SK-N-MC (cell line): ENCODE data around the gene PTGS2.

ENCODE experiments used
- DNase-seq: peaks from one replicate; pipeline ENCODE4 v3.0.0-alpha.2; 2011; ENCODE audit warnings: low read depth, low spot score
- H3K27ac ChIP-seq: fragments of 200-600 bp; sonication (generic); 2 replicates; pipeline ENCODE4 v1.5.1; 2016; ENCODE audit warnings: mixed run types
- H3K36me3 ChIP-seq: fragments of 200-600 bp; sonication (generic); 2 replicates; pipeline ENCODE4 v1.6.1; 2017; ENCODE audit warnings: antibody characterized with exemption, low read length, mixed read lengths; ENCODE audit not compliant: insufficient read depth
- H3K4me3 ChIP-seq: fragments of 200-600 bp; sonication (generic); 2 replicates; pipeline ENCODE4 v1.5.1; 2016
- H3K9ac ChIP-seq: fragments of 200-600 bp; sonication (generic); 2 replicates; pipeline ENCODE4 v1.8.0; 2017; ENCODE audit warnings: mixed run types, mixed read lengths; ENCODE audit not compliant: insufficient read length
- H3K9me3 ChIP-seq: fragments of 200-600 bp; sonication (generic); 2 replicates; pipeline ENCODE4 v1.6.1; 2017; ENCODE audit warnings: low read depth, mild to moderate bottlenecking, antibody characterized with exemption, low read length, moderate library complexity, mixed read lengths
- EZH2 ChIP-seq: fragments of 200-600 bp; sonication (generic); IDR thresholded peaks from one replicate; pipeline ENCODE4 v1.6.1; 2017; ENCODE audit warnings: antibody characterized with exemption
- FOXP2 ChIP-seq: optimal IDR thresholded peaks from 2 replicates; pipeline ENCODE3; 2011; ENCODE audit warnings: mild to moderate bottlenecking, moderate library complexity; ENCODE audit not compliant: insufficient read depth; ENCODE audit errors: extremely low read length, control extremely low read depth
- POLR2AphosphoS5 ChIP-seq: IDR thresholded peaks from 2 replicates; pipeline ENCODE4 v1.6.1; 2012; ENCODE audit warnings: mild to moderate bottlenecking, low read depth, low read length, borderline replicate concordance

PTGS2 gene

DNA sequence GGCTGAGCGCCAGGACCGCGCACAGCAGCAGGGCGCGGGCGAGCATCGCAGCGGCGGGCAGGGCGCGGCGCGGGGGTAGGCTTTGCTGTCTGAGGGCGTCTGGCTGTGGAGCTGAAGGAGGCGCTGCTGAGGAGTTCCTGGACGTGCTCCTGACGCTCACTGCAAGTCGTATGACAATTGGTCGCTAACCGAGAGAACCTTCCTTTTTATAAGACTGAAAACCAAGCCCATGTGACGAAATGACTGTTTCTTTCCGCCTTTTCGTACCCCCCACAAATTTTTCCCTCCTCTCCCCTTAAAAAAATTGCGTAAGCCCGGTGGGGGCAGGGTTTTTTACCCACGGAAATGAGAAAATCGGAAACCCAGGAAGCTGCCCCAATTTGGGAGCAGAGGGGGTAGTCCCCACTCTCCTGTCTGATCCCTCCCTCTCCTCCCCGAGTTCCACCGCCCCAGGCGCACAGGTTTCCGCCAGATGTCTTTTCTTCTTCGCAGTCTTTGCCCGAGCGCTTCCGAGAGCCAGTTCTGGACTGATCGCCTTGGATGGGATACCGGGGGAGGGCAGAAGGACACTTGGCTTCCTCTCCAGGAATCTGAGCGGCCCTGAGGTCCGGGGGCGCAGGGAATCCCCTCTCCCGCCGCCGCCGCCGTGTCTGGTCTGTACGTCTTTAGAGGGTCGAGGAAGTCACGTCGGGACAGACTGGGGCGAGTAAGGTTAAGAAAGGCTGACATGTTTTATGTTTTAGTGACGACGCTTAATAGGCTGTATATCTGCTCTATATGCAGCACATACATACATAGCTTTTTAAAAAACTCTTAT is at the start of gene PTGS2:
Gene PTGS2, minus strand, starts transcription at position 179 of the 817 bp plus-strand sequence. Its CDS starts 133 bp downstream, at position 46.
- DNase-seq, result peak; percentile 72
- TF ChIP-seq FOXP2 (no peak), EZH2 (no peak), POLR2AphosphoS5 (no peak; the same call in 1 of the 2 replicates)
- Histone ChIP-seq H3K9me3 (no peaks in the 10 kb centered on the region), H3K36me3 (no peaks in the 10 kb centered on the region), H3K27ac (peak within 1 kb of the TSS; percentile 39; the same call in 1 of the 2 replicates), H3K9ac (peak within 1 kb of the TSS; percentile 82), H3K4me3 (peak within 1 kb of the TSS; percentile 91)

GRCh38 chr1:186722711-186723309 is 42.6 kb upstream of the PTGS2 start:
- Histone ChIP-seq H3K9ac (no peak overlapping the region), H3K4me3 (no peak overlapping the region), H3K27ac (no peak overlapping the region), H3K9me3 (no peaks in the 10 kb centered on the region), H3K36me3 (no peaks in the 10 kb centered on the region)
- TF ChIP-seq POLR2AphosphoS5 (no peak), FOXP2 (no peak), EZH2 (no peak)
- no peak for DNase-seq

DNA sequence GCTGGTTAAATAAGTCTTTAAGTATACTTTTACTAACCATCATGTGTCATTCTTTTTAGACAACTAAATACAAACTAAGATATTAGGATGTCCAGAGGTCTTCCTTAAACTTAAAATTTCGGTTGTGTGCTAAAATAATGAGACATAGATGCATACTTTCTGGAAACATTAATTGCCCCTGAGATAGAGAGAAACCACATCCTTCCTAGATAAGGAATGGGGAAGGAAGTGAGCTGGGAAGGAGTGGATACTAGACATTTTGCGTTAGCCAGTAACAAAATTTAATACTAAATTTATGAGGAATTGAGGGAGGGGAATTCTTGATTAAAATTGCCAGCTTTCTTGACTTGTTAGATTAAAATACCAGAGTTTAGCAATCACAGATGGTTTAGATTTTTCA is 37.1 kb upstream of the PTGS2 start:
- Histone ChIP-seq H3K4me3 (no peak overlapping the region), H3K9me3 (no peaks in the 10 kb centered on the region), H3K36me3 (no peaks in the 10 kb centered on the region), H3K27ac (no peak overlapping the region), H3K9ac (no peak overlapping the region)
- TF ChIP-seq EZH2 (no peak), FOXP2 (no peak), POLR2AphosphoS5 (no peak)
- DNase-seq, result no peak

DNA sequence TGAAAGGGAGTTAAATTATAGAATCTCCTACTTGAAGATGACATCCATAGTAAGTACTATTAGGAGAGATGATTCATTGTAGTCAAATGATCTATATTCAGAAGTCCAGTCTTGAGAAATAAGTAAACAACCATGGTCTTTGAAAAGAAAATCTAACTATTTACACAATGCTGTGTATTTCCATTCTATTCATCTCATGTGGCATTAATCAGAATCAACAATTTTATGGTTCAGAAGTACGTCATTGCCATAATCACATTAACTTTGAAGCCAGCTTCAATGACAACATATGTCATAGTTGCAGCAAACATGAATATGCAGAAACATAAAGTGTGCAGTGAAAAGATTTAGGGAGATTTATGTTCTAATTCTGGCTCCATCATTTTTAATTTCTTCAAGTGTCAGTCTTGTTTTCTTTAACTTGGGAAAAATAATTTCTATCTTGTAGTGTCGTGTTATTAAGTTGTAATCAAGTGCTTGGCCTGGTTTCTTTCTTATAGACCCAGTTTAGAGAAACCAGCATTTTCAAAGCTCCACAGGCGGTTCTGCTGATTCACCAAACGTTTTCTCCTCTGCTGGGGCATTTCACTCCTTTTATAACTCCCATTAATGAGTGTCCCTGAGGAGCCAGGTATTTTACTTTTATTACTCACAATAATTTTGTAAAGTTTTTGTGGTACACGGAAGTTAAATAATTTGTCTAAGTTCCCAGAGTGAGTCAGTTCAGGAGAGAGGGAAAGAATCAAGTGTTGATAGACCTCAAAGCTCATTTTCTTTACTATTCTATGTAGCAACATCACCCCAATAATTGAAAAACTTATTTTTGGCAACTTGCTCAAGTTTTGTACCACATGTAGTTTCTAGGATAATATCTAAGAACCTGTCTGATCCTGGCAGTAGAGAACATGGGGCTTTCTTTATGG is 35.9 kb upstream of the PTGS2 start:
- Histone ChIP-seq H3K36me3 (no peaks in the 10 kb centered on the region), H3K27ac (no peak overlapping the region), H3K9ac (no peak overlapping the region), H3K4me3 (no peak overlapping the region), H3K9me3 (no peaks in the 10 kb centered on the region)
- DNase-seq, result no peak
- no peak for TF ChIP-seq EZH2
- no peak for TF ChIP-seq POLR2AphosphoS5
- TF ChIP-seq FOXP2, result no peak

DNA sequence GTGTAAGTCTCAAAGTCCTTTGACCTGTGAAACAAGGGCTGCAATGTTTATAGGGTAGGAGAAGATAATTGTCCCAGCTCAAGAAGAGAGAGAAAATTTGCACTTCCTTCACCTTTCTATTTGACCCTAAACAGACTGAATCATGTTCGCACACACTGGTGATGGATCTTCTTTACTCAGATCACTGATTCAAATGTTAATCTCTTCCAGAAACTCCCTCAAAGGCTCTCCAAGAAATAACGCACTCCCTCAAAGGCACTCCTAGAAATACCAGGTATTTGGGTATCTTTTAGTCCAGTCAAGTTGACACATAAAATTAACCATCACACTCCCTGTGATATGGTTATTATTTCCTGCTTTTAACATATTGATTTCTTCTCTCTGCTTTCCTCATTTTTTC is 30.5 kb upstream of the PTGS2 start:
- Histone ChIP-seq H3K4me3 (no peak overlapping the region), H3K9ac (no peak overlapping the region), H3K9me3 (no peaks in the 10 kb centered on the region), H3K36me3 (no peaks in the 10 kb centered on the region), H3K27ac (no peak overlapping the region)
- TF ChIP-seq FOXP2 (no peak), EZH2 (no peak)
- no peak for DNase-seq

DNA sequence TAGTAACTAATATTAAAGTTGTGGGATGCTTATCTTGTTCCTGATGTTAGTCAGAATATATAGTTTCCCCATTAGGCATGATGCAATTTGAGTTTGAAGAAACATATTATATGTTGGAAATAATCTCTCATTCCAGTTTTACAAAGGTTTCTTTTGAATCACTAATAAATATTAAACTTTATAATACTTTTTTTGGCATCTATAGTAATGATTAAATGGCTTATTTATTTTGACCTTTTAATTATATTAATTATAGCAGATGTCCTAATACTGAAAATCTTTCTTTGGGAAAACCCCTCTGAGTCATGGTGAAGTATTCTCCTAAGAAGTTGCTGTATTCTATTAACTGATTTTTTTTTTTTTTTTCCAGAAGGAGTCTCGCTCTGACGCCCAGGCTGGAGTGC is 28.5 kb upstream of the PTGS2 start:
- no peak overlapping the region for H3K27ac ChIP-seq
- no peak overlapping the region for H3K4me3 ChIP-seq
- TF ChIP-seq EZH2 (no peak), POLR2AphosphoS5 (no peak), FOXP2 (no peak)
- H3K36me3 ChIP-seq, result no peaks in the 10 kb centered on the region
- DNase-seq, result no peak
- no peak overlapping the region for H3K9ac ChIP-seq
- H3K9me3 ChIP-seq, result no peaks in the 10 kb centered on the region

DNA sequence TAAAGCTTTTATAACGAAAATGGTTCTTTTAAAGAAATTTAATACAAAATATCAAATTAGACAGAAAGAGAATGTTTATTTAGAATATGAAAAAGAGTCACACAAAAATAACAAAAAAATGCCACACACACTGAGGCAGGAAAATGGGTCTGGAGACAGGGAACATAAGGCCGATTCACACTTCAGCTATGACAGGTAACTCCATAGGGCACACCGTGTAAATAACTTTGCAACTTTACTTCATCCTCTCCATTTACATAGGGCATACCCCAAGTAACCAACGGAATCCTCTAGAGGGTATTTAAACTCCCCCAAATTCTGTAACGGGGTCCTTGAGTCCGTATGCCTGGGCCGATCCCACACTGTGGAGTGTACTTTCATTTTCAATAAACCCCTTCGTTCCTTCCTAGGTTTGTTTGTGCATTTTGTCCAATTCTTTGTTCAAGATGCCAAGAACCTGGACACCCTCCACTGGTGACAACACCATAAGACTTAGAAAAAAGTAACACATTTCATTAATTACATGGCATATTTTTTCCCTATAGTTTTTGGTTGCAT is 23.1 kb upstream of the PTGS2 start:
- no peak for DNase-seq
- Histone ChIP-seq H3K36me3 (no peaks in the 10 kb centered on the region), H3K27ac (no peak overlapping the region), H3K4me3 (no peak overlapping the region), H3K9ac (no peak overlapping the region), H3K9me3 (no peaks in the 10 kb centered on the region)
- TF ChIP-seq FOXP2, result no peak
- TF ChIP-seq POLR2AphosphoS5, result no peak
- TF ChIP-seq EZH2, result no peak

DNA sequence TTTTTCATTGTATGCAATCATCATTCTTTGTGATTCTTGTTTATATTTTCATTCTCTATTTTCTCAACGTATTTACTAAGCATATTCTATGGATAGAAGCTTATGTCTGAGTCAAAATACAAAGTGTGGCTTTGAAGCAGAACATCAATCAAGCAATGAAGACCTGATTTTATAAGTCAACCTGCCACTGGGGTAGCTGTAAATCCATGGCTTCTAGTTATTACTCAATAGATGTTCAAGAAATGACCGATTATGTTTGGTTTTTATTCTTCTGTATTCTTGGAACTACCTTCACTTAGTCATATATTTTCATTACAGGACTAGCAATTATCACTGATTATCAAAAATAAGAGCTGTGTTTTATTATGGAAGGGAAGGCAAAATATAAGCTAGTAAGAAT is 20.5 kb upstream of the PTGS2 start:
- no peak for DNase-seq

More for the DNA sequence above, 20.5 kb upstream of the PTGS2 start:
- H3K9ac ChIP-seq, result no peak overlapping the region
- H3K36me3 ChIP-seq, result no peaks in the 10 kb centered on the region
- no peak overlapping the region for H3K27ac ChIP-seq
- no peak overlapping the region for H3K4me3 ChIP-seq
- no peak for TF ChIP-seq FOXP2
- no peak for TF ChIP-seq POLR2AphosphoS5
- no peak for TF ChIP-seq EZH2
- H3K9me3 ChIP-seq, result no peaks in the 10 kb centered on the region
